NCI-H526 treated with DMSO at 0.1 percent for 48 hours (cell line): Measurements from ENCODE around the gene ALDOA.
"Not testable (repeated sequence)": the region's sequence is repeated elsewhere in the genome, so short reads cannot be mapped to it uniquely, and the experiment has no call there.

Experiments used
- DNase-seq: peaks from one replicate; lab custom pipeline; 2025; lab: John Stamatoyannopoulos, UW

The ALDOA gene

DNA sequence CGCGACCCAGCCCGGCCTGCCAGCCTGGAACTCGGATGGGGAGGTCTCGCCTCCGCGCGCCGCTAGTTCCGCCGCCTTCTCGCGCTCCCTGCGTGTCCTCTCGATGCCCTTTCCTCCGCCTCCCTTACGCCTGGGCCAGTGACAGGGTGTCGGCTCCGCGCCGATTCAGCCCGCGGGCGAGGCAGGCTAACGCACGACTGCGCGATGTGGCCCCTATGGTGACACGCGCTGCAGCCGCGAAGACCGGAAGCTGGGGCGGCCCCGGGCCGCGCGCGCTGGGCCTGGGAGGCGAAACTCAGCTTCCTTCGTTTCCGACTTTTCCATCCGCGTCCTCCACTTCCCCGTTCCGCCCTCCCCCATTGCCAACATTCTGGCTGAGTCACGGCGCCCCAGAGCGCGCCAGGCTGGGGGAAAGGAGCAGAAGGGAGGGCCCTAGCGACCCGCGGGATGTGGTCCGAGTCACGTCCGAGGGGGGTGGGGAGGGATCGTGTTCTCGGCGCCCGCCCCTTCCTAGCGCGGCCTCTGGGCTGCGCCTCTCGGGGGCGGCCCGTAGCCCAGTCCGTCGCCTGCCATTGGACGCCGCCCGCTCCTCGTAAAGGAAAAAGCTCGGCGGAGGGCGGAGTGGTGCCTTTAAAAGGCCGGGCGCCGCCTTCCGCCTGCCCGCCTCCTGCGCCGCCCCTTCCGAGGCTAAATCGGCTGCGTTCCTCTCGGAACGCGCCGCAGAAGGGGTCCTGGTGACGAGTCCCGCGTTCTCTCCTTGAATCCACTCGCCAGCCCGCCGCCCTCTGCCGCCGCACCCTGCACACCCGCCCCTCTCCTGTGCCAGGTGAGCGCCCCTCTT lies at the start of gene ALDOA:
Gene ALDOA (plus strand): TSS at position 659 of the 841 bp plus-strand sequence. CDS start 1,138 bp downstream, outside the sequence.
- peak; percentile 94 for DNase-seq

GRCh38 chr16:30016555-30017276 lies 48.8 kb upstream of the ALDOA start:
- DNase-seq: no peak

- DNase-seq: no peak
Observed at GRCh38 chr16:30017277-30017656, 48.3 kb upstream of the ALDOA start.

GRCh38 chr16:30017937-30018336 lies 47.6 kb upstream of the ALDOA start:
- DNase-seq: not testable (repeated sequence)

DNA sequence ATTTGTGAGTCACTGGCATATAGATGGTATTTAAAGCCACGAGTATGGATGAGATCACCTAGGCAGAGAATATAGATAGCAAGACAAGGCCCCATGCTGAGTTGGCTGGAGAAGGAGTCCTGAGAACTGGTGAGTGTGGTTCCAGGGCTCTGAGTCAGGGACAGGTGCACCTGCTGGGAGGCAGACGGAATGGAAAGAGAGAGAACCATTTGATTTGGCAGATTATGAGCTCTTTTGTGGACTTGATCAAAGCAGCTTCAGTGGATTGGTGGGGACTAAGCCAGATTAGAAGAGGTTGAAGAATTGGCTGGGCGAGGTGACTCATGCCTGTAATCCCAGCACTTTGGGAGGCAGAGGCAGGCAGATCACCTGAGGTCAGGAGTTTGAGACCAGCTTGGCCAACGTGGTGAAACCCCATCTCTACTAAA lies 46.8 kb upstream of the ALDOA start:
- DNase-seq: no peak

DNA sequence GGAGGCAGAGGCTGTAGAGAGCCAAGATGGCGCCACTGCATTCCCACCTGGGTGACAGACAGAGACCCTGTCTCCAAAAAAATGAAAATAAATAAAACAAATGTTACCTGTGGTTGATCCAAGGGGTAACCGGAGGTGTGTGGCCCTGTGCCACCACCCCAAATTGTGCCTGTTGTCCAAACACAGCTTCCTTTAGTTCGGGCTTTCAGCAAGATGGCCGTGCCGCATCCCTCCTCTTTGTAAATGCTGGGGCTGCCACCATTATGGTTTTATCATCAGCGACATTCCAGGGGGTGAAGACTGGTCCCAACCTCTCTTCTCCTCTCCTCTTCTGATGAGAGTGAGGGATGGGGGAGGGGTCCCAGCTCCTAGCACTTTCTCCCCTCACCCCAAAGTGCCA lies 42.7 kb upstream of the ALDOA start, which contains the start of gene C16orf92:
Gene C16orf92 (plus strand): TSS at position 312 of the 400 bp plus-strand sequence. CDS start 143 bp downstream, outside the sequence.
- no peak for DNase-seq

DNA sequence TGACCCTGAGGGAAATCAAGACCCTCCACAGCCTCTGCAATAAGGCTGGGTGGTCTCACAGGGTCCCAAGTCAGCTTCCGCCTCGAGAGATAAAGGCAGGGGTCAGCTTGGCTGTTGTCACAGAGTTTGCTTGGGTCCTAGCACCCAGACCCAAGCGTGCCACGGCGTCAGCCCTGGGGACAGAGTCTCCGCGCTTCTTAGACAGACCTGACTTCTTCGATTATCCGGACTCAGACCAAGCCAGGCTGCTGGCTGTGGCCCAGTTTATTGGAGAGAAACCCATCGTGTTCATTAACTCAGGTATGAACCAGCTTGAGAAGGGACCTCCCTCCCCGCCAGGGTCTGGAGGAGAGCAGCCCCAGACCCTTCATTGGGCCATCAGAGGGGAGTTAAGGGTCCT lies 42.0 kb upstream of the ALDOA start:
- no peak for DNase-seq

- DNase-seq: no peak
Observed at GRCh38 chr16:30024451-30024850, 41.1 kb upstream of the ALDOA start.

- DNase-seq: no peak
Observed at GRCh38 chr16:30025156-30025555, 40.4 kb upstream of the ALDOA start.

DNA sequence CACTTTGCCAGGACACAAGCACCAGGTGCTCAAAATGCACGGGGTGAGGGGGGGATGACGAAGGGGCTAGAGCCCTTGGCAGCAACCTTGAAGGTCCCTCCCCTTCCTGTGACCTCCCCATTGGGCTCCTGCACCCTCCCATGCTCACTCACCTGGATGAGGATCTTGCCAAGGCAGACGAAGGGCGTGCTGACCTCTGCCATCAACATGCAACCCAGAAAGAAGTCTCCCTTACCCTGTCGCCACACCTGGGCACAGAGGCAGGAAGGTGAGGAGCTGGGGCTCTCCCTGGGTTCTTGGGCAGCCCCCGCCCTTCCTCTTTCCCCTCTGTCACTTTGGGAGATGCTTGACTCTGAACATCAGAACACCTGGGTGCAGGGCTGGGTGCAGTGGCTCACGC lies 40.0 kb upstream of the ALDOA start:
- DNase-seq: no peak

- DNase-seq: no peak
Observed at GRCh38 chr16:30026449-30026848, 39.1 kb upstream of the ALDOA start.

DNA sequence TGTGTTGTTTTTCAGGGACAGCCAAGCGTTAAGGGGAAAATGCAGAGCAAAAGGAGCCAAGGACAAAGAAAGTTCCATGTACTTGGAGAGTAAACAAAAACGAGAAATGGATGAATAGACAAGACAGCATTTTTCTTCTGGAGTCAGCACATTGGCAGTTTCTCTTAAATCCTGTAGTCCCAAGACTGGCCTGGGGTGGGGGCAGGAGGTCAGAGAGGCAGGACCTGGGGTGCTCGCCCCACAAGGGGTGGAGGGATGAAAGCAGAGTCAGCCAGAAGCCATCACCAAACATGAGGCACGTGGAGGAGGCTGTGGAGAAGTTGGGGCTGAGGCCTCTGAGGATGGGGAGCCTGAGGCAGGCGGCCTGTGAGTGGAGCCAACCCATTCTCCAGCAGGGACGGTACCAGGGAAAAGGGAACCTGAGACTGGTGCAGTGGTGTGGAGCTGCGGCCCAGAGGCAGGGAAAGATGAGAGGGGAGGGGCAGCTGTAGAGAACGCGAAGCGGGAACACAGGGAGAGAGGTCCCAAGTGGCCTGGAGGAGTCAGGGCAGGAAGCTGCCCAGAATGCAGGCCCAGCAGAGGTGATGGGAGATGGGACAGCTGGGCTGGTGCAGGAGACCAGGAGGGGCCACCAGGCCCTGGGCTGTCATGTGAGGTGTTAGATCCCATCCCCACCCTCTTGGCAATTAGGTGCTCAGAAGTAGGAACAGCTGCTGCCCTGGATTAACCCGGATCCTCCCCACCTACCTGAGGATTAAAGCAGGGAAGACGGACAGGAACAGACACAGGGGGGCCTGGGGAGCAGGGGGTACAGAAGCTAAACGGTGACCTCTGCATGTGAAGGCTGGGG lies 37.7 kb upstream of the ALDOA start:
- no peak for DNase-seq

GRCh38 chr16:30028438-30029076 lies 37.0 kb upstream of the ALDOA start:
- DNase-seq: no peak

- DNase-seq: peak; percentile 17
Observed at GRCh38 chr16:30030011-30030685, 35.4 kb upstream of the ALDOA start.

DNA sequence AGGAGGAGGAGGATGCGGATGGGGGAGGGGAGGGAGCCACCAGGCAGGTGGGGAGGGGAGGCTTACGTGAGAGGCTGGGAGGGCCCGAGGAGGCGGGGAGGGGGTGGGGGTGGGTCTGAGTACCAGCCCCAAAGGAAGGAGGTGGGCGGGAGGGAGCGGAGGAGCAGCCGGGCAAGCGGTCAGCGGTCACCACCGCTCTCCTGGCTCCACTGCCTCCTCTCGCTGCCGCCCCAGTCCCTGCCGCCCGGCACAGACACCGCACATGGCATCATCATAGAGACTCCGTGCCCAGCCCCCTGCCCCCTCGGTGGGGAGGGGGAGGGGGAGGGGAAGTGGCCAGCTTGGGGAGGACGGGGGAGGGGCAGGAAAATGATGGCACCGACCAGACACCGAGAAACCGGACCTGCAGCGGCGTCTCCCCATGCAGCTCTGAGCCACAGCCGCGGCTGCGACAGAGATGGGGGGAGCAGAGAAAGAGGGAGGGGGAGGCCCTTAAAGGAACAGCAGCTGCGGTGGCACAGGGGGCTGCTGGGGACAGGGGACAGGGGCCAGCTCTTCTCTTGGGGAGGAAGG lies 34.6 kb upstream of the ALDOA start, which contains the start of gene TLCD3B:
Gene TLCD3B (minus strand): TSS at position 431 of the 573 bp plus-strand sequence. CDS start 744 bp downstream, outside the sequence.
- DNase-seq: peak; percentile 37

DNA sequence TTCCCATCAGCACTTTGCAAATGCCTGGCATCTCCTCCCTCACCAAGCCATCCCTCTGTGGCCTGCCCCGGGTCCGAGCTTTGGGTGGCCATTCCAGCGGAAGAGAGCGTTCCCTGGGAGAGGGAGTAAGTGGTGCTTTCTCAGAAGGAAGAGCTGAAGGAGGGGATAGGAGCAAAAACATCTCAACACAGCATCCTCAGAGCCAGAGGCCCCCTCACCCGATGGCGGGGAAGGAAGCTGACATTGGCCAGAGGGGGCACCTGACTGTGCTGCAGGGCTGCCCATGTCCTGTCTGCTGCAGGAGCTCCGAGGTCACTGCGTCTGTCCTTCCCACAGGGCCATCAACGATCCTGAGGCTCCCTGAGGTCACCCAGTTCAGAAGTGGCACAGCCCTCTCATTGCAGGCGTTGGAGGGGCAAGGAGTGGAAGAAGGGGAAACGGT lies 34.1 kb upstream of the ALDOA start:
- no peak for DNase-seq

DNA sequence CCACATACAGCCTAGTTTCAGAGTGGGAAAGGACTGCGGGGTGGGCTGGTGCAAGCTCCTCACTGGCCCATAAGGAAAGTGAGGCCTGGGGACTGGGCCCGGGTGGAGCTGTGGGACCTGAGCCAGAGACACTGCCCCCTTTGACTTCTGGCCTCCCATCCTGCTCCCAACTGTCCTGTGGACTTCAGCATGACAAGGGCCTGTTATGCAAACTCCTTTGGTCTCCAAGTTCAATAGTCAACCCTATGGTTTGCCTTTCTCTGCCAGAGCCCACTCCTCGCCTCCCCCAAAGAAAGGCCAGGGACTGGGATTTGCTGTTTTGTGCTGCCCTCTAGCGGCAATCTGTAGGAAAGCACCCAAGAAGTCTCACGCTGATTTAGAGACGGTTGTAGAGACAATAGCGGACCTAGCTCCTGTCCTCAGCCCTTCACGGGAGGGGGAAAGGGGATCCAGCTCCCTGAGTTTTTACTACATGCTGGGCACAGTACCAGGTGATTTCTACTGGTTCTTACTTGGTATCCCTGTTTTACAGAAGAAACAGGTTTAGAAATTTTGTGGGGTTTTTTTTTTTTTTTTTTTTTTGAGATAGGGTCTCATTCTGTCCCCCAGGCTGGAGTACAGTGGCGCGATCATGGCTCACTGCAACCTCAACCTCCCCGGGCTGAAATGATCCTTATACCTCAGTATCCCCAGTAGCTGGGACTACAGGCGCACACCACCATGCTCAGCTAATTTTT lies 33.3 kb upstream of the ALDOA start:
- DNase-seq: peak; percentile 82

- no peak for DNase-seq
Observed at GRCh38 chr16:30033270-30033669, 32.3 kb upstream of the ALDOA start.

GRCh38 chr16:30040221-30040620 lies 25.3 kb upstream of the ALDOA start:
- no peak for DNase-seq

DNA sequence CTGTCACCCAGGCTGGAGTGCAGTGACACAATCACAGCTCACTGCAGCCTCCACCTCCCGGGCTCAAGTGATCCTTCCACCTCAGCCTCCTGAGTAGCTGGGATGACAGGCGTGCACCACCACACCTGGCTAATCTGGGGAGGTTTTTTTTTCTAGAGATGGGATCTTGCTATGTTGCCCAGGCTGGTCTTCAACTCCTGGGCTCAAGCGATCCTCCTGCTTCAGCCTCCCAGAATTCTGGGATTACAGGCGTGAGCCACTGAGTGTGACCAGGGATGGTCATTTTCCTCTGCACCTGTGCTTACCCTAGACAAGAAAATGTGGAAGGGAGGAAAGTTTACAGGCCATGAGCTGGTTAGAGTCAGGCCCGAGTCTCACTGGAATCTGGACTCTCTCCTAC lies 24.9 kb upstream of the ALDOA start:
- DNase-seq: not testable (repeated sequence)
